ENCODE measurements around the gene ADAMTS17.

Gene ADAMTS17

DNA sequence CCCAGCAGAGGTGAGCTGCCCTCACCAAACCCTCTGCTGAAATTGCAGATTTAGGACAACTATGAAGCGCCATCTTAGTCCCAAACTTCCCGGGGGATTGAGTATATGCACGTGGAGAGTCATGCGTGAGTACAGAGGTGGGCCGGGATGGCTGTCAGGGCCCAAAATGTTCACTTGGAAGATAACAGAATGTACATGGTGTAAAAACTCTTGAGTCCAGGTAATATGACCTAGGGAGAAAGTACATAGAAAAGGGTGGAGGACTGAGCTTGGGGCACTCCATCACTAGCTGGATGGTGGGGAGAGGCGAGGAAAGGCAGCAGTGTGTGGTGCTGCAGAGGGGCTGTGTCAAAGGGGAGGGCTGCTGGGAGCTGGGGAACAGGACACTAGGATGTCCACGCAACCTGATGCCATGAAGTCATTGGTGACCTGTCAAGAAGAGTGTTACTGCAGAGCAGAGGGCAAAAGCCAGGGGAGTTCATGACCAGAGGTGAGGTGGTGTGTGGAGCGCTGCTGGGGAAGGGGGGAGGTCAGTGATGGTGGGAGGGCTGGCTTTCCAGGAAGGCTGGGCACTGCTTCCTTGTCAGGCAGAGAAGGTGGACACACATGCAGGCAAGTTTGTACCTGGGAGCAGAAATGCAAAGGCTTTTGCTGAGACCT lies 372.4 kb downstream of the ADAMTS17 start:
- H3K27ac ChIP-seq = no peak overlapping the region
- no peak for DNase-seq (ENCODE audit: low read depth, low spot score)

DNA sequence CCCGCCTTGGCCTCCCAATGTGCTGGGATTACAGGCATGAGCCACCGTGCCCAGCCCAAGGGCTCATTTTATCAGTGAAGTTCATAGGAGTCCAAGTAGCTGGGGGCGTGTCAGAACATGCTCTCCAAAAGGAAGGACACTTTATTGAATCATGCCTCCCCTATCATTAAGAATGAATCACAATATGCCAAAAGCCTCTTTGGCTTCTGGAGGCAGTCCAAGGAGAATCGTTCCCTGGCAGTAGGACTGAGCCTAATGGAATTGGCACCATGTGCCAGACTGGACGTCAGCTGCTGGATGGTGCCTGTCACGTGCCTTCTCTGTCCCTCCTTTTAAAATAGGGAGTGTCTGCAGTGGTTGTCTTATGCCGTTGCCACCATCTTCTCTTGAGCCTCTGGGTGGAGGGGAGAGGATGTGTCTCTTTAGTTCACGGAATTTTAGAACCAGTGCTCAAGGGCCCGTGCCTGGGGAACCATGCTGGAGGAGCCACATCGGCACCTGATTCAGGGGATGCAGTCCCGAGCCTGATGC lies 373.9 kb downstream of the ADAMTS17 start:
- peak; percentile 79 for DNase-seq (ENCODE audit: low read depth, low spot score)
- peak overlapping the region; percentile 37 for H3K27ac ChIP-seq

DNA sequence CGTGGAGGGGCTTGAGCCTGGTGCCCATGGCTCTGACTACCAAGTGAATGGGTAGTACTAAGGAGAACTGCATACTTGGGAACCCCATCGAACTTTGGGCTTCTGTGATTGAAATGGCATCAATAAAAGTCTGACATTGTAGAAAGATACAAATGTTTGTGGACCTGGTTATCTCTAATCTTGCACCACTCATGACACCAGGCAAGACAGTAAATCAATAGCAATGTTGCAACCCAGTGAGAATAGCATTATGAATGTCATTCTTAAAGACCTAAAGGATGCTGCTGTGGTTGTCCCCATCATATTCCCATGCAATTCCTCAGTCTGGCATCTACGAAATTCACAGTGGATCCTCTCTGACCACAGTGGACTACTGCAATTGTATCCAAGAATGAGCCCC lies 375.0 kb downstream of the ADAMTS17 start:
- H3K27ac ChIP-seq = no peak overlapping the region
- no peak for DNase-seq (ENCODE audit: low read depth, low spot score)

DNA sequence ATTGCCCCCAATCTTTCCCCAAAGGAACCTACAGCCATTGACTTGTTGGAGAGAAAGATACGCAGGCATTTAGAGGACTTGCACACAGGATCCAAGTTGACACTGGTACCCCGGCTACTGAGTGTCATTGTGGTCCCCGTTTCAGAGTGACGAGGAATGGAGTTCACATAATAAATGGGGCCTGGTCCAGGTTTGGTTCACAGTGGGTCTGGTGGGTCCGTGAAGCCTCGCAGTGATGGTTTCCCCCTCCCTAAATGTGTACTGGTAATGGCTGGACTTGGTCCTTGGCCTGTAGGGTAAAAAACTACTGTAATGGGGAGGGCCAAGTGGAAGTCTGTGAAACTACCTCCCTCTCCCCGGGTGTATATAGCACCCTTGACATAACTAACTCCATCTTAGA lies 376.4 kb downstream of the ADAMTS17 start:
- DNase-seq (ENCODE audit: low read depth, low spot score) = no peak
- H3K27ac ChIP-seq = no peak overlapping the region

DNA sequence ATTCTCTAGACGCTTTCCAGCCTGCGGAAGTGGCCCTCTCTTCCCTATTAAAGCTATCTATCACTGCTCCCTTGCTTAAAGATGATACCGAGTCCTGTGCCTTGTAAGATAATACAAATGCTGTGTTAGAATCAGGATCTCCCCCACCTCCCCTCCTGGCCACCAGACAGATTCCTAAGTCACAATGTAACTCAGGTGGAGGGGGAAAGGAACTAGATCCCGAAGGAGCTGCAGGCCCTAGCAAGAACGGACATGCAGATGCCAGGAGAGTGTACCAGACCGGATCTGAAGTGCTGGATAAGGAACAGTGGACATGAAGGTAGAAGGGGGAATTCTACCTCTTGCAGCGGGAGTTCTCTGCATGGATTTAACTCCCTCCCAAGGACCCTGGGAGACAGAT lies 377.8 kb downstream of the ADAMTS17 start:
- no peak for DNase-seq (ENCODE audit: low read depth, low spot score)
- peak overlapping the region; percentile 29 for H3K27ac ChIP-seq

DNA sequence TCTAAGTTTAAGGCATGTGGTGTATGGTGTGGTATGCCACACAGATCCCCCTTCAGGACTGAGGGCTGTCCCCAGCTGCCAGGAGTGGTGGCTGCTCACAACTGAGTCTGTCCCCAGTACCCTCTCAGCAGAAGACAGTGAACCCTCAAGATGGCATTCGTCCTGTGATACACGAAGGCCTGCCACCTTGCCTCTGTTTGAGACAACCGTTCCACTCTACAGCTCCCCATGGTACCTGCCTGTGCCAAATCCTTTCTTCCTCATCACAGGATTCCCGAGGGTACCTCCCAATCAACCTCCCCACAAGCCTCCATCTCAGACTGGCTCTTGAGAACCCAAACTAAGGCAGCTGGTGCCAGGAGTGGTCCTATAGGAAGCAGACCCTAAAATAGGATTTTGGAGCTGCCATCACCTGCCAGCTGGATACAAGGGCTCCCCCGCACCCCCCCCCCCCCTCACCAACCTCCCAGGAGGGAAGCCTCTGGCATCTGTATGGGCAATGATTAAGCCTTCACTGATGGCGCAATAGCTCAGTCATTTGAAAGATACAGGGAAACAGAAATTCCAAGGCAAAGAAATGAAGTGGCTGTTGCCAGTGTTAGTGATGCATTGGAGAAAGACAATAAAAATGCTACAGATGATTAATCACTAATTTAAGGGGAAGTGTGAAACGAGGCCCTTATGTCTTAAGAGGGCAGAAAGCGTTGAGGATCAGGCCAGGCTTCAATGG lies 378.5 kb downstream of the ADAMTS17 start:
- peak overlapping the region; percentile 29 for H3K27ac ChIP-seq
- DNase-seq (ENCODE audit: low read depth, low spot score) = peak; percentile 62

DNA sequence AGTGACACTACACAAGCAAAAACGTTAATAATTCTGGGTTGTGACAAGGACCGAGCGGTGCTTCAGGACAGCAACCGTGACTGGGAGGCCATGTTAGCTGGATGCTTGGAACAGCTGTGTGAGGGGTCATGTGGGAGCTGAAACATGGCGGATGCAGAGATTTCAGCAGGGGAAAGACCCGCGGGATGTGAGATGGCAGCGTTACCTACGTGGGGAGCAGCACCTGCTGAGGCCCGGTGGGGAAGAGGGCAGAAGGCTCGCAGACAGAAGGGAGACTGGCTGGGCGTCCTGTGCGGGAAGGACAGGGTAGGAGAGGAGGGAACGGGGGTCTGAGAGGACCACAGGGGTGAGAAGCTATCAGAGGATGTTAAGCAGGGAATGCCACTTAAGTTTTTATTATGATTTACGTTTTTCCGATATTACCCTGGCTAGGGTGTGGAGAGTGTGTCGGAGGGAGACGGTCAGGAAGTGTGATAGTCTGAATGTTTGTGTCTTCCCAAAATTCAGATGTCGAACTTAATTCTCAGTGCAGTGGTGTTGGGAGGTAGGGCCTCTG lies 379.7 kb downstream of the ADAMTS17 start:
- DNase-seq (ENCODE audit: low read depth, low spot score) = no peak
- no peak overlapping the region for H3K27ac ChIP-seq

DNA sequence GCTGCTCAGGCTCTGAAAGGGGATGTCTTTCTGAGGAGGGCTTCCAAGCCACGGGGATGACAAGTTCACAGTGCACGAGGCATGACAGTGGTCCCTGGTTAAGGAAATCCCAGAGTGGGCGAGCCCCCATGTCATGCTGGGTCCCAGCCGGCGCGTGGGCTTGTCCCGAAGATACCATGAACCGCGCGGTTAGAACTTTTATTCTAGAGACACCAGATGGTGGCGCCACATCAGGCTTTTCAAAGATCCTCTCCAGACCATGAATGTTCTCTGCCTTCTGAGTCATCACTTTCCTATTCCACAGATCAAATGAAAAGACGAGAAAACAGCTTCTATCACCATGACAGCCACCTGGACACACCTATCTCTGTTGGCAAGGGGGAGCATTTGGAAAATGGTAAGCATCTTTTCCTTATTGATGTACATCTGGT lies 380.7 kb downstream of the ADAMTS17 start:
- DNase-seq (ENCODE audit: low read depth, low spot score) = no peak
- H3K27ac ChIP-seq = no peak overlapping the region

DNA sequence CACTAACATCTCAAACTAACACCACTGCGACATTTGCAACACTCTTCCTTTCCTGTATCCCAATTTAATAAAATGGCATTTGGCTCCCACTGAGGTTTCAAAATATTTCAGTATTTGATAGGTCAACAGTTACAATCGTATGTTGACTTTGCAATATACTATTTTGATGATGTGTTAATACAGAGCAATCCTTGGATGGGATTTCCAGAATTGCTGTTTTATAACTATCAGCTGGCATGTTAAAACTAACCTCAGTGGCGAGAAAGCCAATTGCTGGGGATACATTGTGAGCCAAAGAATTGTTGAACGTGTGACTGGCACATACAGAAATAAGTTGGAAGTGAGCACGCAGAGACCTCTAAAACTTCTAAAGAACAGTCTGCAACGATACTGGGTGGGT lies 382.4 kb downstream of the ADAMTS17 start:
- no peak for DNase-seq (ENCODE audit: low read depth, low spot score)
- H3K27ac ChIP-seq = no peak overlapping the region

DNA sequence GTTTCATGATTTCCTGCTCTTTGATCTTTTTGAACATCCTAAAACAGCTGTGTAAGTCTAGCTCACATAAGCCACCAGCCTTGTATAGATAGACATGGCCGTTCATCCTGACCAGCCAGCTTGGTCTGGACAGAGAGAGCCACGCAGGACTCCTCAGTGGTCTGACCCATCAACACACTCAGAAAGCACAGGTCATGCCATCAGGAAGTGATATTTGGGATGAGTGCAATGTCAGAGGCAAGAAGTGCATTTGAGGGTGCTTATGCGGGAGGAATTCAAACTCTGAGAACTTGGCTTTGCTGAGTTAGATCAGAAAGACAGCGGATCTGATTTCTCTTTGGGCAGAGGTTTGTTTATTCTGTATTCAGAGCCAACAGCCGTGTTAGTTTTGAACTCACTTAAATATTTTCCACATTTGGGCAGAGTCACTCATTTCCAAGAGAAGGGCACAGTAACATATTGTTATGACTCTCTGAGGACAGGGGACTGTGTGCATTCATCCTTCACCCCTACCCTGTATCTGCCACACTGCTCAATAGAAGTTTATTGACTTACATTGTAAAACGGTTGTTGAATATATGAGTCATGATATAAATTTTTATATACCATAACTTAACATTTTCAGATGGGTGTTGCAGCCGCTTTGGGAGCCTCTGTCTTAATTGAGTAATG lies 383.2 kb downstream of the ADAMTS17 start:
- DNase-seq (ENCODE audit: low read depth, low spot score) = no peak
- no peak overlapping the region for H3K27ac ChIP-seq

DNA sequence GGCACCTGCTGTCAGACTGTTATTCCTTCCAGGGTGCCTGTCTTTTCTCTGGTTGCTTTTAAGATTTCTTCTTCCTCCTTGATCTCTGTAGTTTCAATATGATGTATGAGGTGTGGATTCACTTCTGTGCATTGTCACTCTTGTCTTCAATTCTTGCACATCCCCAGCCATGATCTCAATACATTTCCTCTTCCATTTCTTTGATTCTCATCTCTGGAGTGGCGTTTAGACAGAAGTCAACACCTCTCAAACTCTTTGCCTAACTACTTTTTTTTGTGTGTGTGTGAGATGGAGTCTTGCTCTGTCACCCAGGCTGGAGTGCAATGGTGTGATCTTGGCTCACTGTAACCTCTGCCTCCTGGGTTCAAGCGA lies 384.1 kb downstream of the ADAMTS17 start:
- DNase-seq (ENCODE audit: low read depth, low spot score) = no peak

DNA sequence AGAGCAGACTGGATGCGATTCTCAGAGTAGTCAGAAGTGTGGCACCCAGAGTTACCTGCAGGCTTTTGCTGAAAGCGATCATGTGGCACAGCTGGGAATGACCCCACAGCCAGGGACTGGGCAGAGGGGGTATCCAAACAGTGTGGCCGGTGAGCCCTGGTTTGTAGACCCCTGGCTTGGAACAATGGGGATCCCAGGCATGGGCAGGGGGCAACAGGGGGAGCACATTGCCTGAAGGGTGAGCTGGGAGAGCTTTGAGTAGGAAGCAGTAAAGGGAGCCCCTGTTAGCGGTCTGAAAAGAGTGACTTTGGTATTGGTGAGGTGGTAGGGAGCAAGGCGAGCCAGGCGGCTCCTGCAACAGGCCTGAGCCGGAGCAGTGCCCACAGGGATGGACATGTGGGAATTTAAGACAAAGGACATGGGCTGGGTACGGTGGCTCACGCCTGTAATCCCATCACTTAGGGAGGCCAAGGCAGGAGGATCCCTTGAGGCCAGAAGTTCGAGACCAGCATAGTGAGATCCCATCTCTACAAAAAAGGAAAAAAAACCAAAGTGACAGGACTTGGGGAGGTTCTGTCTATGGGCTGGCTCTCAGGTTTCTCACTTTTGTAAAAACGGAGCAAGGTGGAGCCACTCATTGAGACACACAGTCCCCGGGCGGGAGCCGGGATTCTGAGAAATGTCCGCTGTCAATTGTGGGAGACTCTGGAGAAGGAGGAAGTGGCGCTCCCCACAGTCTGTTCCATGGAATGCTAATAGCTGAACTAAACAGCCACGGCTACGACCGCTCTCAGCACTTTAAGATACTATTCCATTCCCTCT lies 384.7 kb downstream of the ADAMTS17 start:
- H3K27ac ChIP-seq = no peak overlapping the region
- no peak for DNase-seq (ENCODE audit: low read depth, low spot score)

More for the DNA sequence above, 384.1 kb downstream of the ADAMTS17 start:
- no peak overlapping the region for H3K27ac ChIP-seq

DNA sequence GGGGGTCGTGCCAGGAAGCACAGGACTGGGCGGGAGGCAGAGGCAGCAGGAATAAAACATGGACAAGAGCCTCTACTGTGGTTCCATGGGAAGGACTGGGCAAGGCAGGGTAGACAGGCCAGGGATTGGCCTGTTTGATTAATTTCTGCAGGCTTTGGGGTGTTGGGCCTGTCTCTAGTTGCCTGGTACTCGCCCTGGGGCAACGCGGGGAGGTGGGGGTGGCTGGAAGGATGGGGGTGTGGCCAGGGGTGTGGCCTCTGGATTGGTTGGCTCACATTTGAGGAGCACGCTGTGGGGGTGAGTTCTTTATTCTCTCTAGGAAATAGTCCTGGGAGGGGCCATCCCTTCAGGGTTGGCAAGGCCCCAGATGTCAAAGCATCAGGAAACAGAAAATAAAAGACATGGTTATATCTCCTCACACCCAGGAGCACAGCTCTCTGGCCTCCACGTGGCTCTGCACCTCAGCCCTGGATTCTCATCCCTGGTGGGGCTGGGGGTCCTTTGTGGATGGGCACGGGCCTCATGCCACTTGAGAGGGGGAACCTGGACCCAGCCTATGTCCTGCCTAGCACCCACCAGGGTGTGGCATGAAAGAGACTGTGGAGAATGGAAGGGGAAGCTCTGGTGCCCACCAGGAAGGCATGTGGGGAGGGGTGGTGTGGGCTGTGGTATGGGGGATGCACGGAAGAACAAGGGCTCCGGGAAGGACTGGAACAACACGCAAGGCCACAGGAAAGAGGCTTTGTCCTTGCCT lies 385.6 kb downstream of the ADAMTS17 start:
- DNase-seq (ENCODE audit: low read depth, low spot score) = no peak
- no peak overlapping the region for H3K27ac ChIP-seq

DNA sequence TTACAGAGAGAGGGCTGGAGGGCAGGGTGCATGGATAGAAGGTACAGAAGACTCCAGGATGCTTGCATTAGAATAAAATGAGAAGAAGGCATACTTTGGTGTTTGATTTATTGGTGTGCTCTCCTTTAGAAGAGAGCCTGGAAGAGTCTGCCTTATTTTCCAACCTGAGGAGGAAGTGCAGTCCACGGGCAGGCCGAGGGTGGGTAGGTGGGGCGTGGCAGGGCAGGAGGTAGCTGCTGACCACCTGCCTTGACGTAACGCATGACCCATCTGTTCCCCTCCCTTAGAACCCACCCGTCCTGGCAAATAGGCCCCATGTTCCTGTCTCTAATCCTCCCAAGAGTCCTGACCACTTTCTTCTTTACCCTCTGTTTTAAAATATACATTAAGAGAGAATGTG lies 386.2 kb downstream of the ADAMTS17 start:
- H3K27ac ChIP-seq = no peak overlapping the region
- DNase-seq (ENCODE audit: low read depth, low spot score) = no peak

DNA sequence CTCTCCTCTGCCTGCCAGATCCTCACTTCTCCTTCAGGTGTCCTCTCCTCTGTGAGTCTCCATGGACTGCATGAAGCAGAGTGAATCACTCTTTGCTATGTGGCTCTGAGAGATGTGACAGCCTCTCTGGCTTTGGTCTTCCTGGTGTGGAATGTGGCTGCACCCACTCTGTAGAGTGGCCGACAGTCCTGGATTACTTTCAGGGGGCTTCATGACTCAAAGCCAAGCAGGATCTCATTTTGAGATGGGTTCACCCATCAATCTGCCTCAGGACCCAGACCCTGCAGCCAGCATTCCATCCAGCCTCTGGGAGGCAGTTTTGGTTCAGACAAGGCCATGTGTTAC lies 386.6 kb downstream of the ADAMTS17 start:
- DNase-seq (ENCODE audit: low read depth, low spot score) = no peak
- no peak overlapping the region for H3K27ac ChIP-seq

DNA sequence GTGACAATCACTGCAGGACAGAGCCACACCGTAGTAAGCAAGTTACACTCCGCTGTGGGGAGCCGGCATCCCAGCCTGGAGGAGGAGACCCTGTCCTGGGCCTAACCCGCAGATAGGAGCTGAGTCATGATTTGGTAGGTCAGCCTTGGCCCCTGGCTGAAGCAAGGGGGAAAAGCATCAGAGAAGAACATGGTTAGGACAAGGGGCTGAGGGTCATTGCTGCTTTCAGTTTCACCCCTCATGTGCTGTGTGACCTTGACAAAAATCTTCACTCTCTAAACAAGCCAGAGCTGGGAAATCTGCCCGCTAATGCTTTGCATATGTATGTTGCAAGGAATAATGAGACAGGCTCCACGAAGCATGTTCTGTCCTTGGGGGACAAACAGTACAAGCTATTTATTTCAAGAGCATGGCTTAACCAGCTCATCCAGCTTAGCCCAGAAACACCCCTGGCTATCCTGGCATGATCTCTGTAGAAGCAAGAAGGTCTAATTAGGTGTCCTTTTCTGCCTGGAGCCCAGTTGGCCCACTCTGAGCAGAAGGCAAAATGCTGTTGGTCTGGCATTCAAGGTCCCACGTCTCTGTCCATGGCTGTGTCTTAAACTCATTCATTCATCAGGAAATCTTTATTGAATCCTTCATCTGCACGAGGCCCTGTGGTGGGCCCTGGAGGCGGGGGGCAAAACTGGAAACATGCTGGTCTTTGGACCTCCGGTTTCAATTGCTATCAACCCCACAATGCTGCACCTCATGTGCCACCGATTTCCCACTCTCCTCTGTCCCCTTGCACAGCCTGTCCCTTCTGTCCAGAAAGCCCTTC lies 387.2 kb downstream of the ADAMTS17 start:
- DNase-seq (ENCODE audit: low read depth, low spot score) = no peak
- no peak overlapping the region for H3K27ac ChIP-seq

DNA sequence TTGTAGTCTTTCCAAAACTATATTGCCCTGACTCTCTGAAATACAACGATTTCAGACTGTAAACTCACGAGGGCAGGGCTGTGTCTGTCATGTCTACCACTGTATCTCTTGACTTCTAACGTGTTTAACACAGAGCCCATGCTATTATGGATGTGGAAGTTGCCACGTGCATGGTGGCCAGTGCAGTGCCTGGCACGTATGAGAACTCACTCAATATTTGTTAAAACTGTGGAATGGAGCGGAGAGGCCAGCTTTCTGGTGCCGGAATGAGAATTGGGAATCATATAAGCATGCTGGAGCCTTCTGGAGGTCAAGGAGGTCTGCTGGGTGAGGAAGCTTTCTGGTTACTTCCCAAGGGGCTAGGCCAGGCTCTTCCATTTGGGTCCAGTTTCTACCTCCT lies 387.9 kb downstream of the ADAMTS17 start:
- no peak for DNase-seq (ENCODE audit: low read depth, low spot score)
- no peak overlapping the region for H3K27ac ChIP-seq

DNA sequence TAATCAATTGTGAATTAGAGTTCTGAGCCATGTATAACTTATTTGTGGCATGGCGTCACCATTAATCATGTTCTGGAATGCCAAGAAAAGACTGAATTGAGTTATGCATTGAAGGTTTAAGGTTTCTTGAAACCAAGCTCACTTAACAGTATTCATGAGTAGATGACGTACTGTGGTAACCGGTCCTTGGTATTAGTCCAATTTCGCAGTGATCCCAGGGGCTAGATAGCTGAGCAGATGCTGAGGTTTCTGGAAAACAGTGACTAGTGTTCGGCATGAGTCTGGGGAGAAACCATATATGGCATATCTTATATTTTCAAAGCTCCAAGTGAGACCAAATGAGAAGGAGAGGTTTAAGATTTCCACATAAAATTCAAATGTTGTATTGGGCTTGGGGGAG lies 390.3 kb downstream of the ADAMTS17 start:
- no peak for DNase-seq (ENCODE audit: low read depth, low spot score)
- H3K27ac ChIP-seq = no peak overlapping the region

DNA sequence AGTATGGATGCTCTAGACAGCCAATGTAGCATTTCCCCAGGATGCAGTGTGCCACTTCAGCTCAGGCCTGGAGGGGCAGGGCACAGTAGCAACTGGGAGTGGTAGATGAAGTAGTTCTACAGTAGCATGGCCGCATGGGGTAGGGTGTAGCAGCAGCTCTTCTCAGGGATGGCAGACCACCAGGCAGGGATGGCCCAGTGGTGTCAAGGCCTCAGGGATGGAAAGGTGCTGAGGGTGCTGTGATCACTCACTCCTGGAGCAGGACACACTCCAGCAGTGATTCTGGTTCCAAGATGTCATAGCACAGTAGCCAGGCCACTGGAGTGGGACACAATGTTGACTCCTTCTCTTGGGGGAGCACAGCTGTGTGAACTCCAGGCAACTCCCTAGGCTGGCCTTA lies 397.6 kb downstream of the ADAMTS17 start:
- no peak overlapping the region for H3K27ac ChIP-seq
- DNase-seq (ENCODE audit: low read depth, low spot score) = no peak

Measured in epithelial cell of prostate (primary cell).